ENCODE results near the gene ATP7A. TPM values are rescaled to one million over a fixed set of nuclear protein-coding genes. Genes with fewer than 3 reads are reported as not detected.
A peak's percentile ranks its signal among the peaks of the same experiment; 100 is the strongest.
"Not testable (repeated sequence)": the region's sequence is repeated elsewhere in the genome, so short reads cannot be mapped to it uniquely, and the experiment has no call there.

Gene ATP7A
- total RNA-seq, 1 experiment from 2014 or later, result 13.7 TPM

DNA sequence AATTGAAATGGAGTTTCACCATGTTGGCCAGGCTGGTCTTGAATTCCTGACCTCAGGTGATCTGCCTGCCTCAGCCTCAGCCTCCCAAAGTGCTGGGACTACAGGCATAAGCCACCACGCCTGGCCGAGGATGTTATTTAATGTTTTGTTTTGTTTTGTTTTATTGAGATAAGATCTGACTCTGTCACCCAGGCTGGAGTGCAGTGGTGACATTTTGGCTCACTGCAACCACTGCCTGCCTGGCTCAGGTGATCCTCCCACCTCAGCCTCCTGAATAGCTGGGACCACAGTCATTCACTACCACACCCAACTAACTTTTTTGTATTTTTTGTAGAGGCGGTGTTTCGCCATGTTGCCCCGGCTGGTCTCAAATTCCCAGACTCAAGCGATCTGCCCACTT is 34.5 kb downstream of the ATP7A start:
- DNase-seq (ENCODE audit: low spot score), result not testable (repeated sequence)

DNA sequence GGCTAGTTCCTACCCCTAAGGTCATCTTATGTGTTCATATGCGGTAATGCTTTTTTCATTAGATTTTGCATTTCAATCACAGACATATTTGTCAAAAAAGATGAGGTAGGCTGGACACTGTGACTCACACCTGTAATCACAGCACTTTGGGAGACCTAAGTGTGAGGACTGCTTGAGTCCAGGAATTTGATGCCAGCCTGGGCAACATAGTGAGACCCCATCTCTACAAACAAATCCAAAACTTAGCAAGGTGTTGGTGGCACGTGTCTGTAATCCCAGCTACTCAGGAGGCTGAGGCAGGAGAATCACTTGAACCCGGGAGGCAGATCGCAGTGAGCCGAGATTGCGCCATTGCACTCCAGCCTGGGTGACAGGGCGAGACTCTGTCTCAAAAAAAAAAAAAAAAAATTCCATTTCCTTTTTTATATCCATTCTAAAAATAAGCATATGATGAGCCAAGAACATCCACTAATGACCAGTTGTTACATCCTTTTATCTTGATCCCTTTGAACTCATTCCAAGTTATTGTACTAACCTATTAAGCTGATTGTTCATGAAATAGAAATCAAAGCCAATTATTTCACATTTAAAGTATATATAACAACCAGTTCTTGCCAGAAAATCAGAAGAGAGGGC is 35.5 kb downstream of the ATP7A start:
- no peak for DNase-seq (ENCODE audit: low spot score)

DNA sequence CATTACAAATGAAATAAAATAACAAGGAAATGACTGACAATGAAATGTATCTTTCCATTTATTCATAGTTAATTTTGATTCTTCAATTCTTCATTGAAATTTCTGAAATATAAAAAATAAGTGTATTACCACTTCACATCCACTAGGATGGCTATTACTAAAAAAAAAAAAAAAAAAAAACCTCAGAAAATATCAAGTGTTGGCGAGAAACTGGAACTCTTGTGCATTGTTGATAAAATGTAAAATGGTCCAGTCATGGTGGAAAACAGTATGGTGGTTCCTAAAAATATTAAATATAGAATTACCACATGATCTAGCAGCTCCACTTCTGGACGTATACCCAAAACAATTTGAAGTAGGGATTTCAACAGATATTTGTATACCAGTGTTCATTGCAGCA is 36.1 kb downstream of the ATP7A start:
- DNase-seq (ENCODE audit: low spot score), result no peak

DNA sequence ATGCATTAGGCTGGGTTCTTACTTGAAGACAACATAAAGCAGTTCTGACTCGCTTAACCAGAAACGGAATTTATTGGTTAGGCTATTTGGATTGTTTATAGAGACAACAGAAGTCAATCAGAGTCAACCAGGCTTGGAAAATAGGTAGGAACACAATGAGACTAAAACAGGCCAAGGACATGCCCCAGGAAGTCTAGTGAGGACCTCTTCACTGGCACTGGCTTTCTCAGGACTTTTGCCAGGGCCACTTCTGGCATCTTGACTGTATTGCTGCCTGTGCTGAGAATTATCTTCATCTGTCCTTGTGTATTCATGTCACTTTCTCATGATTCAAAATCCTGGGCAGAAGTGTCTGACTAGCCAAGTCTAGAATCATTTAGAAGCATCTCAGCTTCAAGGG is 39.3 kb downstream of the ATP7A start:
- no peak for DNase-seq (ENCODE audit: low spot score)

GRCh38 chrX:77952173-77952572 is 41.7 kb downstream of the ATP7A start:
- no peak for DNase-seq (ENCODE audit: low spot score)

DNA sequence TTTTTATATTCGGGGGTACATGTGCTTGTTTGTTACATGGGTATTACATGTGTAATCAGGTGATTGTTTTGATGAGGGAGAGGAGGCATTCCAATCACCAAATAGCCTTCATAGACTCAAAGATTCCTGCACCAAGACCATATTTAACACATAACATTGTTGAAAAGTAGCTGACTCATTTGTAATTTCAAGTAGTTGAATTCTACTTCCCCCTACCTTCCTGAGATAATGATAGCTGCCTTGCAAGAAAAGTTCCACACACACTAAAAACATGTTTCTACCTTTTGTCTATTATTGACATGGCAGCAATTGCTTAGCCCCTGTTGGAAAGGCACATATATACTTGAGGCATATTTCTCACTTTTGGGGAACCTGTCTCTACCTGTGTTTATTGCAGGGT is 42.8 kb downstream of the ATP7A start:
- no peak for DNase-seq (ENCODE audit: low spot score)

- no peak for DNase-seq (ENCODE audit: low spot score)
Observed at GRCh38 chrX:77953708-77954107, 43.2 kb downstream of the ATP7A start.

DNA sequence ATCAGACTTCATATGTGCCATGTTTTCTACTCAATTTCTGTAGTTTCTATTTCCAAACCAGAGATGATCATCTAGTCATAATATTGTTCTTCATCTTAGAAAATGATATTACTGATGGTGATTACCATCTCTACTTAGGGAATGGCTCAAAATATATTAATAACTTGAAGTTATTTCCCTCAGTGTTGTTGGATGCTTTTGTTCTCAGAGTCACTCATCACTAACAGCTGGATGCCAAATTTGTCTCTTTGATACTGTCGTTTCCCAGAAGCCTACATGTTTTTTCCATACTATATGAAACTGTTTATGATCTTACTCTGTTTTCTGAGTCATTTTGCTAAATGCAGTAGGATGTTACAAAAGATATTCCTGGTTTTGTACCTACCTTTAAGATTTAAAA is 50.1 kb downstream of the ATP7A start:
- DNase-seq (ENCODE audit: low spot score), result no peak

DNA sequence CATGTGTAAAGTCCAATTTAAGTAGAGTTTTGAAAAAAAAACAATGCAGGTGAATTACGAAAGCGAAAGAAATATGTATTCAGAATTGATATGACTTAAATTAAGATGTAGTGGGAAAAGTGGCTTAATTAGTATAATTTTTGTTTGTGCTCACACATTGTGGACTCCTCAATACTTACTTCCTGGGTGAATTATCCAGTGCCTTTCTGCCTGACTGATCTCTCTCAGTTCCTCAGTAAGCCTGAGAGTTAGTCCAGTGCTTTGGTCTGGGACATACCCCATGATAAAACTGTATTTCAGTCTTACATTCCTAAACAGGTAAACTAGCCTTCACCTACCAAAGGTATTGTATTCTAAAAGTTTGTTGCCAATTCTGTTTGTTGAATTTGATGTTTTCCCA is 50.6 kb downstream of the ATP7A start:
- DNase-seq (ENCODE audit: low spot score), result no peak

DNA sequence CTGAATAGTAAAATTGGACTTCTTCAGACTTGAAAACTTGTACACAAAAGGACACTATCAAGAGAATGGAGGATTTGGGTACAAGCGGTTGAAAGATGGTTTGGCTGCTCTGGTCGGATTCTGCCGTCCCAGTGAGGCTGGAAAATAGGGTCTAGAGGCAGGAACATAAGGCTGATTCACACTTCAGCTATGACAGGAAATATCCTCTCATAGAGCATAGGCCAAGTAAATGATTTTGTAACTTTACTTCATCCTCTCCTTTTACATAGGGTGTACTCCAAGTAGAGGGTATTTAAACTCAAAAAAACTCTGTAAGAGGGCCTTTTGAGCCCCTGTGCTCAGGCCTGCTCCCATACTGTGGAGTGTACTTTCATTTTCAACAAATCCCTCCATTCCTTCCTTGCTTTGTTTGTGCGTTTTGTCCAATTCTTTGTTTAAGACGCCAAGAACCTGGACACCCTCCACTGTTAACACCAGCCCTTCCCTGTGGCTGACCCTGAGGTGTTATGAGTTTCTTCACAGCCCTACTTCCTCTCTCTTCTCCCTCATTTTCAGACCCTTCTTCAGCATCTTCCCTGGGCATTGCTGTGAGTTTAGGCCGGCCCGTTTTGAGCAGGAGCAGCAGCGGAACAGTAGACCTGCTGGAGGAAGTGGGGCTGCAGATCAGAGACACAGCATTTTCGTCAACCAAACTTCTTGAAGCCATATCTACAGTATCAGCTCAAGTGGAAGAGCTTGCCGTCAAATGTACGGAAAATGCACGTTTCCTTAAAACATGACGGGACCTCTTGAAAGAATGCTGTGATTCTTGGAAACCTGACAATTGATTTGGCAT is 51.8 kb downstream of the ATP7A start:
- DNase-seq (ENCODE audit: low spot score), result no peak

GRCh38 chrX:77966361-77966760 is 55.9 kb downstream of the ATP7A start:
- DNase-seq (ENCODE audit: low spot score), result no peak

- DNase-seq (ENCODE audit: low spot score), result no peak
Observed at GRCh38 chrX:77967631-77968030, 57.1 kb downstream of the ATP7A start.

- DNase-seq (ENCODE audit: low spot score), result no peak
Observed at GRCh38 chrX:77969538-77969937, 59.0 kb downstream of the ATP7A start, which contains the start of gene PGAM4. Gene PGAM4 (minus strand): TSS chrX:77969638. CDS start chrX:77969638, 0 bp downstream.

- DNase-seq (ENCODE audit: low spot score), result no peak
Observed at GRCh38 chrX:77975755-77976154, 65.3 kb downstream of the ATP7A start.

GRCh38 chrX:77977095-77977494 is 66.6 kb downstream of the ATP7A start:
- no peak for DNase-seq (ENCODE audit: low spot score)

GRCh38 chrX:77977518-77977917 is 67.0 kb downstream of the ATP7A start:
- DNase-seq (ENCODE audit: low spot score), result no peak

DNA sequence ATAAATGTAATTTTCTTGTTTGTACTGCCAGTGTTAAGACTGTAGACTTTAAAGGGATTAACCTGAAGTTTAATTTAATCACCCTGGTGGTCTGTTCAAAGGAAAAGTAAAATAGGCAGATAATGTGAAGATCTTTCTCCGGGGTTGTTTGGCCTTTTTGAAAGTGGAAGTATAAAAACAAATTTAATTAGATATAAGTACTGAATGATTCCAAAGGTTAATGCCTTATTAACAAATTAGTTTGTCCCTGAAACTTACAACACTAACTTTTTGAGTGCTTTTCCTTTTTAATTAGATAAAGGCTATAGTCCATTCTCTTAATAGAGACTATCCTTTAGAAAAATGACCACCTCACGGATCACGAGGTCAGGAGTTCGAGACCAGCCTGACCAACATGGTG is 69.4 kb downstream of the ATP7A start:
- no peak for DNase-seq (ENCODE audit: low spot score)

GRCh38 chrX:78011846-78012245 is 101.4 kb downstream of the ATP7A start:
- no peak for DNase-seq (ENCODE audit: low spot score)

GRCh38 chrX:78019586-78020483 is 109.3 kb downstream of the ATP7A start:
- DNase-seq (ENCODE audit: low spot score), result no peak

DNA sequence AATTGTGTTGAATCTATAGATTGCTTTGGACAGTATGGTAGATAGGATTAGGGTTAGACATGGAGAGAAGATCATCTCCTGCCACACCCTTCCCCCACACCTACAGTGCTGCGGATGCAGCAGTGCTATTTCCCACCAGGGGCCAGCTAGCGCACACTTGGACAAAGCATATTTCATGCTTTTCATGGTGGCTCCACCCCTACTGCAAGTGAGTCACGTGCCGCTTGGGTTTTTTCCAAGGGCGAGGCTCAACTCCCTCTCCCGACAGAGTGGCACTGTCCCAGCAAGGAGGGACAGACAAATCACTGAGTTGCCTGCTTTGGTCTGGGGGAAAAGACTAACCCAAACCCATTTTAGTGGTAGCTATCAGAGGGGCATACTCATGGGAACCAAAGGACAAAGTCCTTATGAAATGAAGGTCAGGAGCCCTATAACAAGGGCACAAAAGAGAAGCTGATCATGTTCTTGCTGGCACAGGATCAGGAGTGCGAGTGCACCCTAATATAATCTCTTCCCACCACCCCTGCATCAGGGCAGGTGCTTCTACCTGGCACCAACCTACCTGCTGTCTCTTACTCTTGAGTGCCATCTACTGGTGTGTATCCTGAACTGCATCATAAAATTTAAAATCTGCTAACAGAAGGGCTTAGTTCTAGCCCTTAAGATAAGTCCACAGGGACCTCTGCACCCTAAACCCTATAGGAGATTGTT is 114.0 kb downstream of the ATP7A start:
- peak; percentile 25 for DNase-seq (ENCODE audit: low spot score)

- DNase-seq (ENCODE audit: low spot score), result no peak
Observed at GRCh38 chrX:78027798-78028197, 117.3 kb downstream of the ATP7A start.

DNA sequence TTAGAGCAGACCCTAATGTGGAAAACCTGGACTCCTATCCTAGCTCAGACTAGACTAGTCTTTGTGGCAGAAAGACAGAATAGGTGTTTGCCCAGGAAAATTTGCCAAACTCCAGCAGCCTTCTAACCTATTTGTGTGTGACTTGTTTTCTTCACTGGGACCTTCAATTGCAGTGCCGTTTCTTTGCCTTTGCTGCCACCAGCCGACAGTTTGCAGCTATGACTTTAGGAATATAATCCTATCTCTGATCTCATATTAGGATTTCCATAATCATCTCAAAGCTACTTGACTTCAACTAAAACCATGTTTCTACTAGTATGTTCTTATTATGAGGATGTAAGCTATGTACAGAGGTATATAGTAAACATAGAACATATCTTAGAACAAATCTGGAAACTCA is 119.2 kb downstream of the ATP7A start:
- peak; percentile 7 for DNase-seq (ENCODE audit: low spot score)
